Measurements from ENCODE around the gene ATP1A1.

ATP1A1 gene

GRCh38 chr1:116338400-116338799 lies 34.6 kb upstream of the ATP1A1 start:
- H3K9me3 ChIP-seq (ENCODE audit: severe bottlenecking): no peaks in the 10 kb centered on the region
- DNase-seq: no peak
- no peak overlapping the region for H3K4me3 ChIP-seq (ENCODE audit: low read depth, low read length)
- H3K27me3 ChIP-seq (ENCODE audit: insufficient read depth, low read depth, severe bottlenecking): no peaks in the 10 kb centered on the region
- H3K27ac ChIP-seq: no peak overlapping the region
- no peaks in the 10 kb centered on the region for H3K36me3 ChIP-seq
- no peak for TF ChIP-seq CTCF (IDR thresholded peaks at IDR 0.05; ENCODE audit: low read depth, low read length)

- H3K36me3 ChIP-seq: no peaks in the 10 kb centered on the region
- H3K9me3 ChIP-seq (ENCODE audit: severe bottlenecking): no peaks in the 10 kb centered on the region
- no peak overlapping the region for H3K4me3 ChIP-seq (ENCODE audit: low read depth, low read length)
- TF ChIP-seq CTCF (IDR thresholded peaks at IDR 0.05; ENCODE audit: low read depth, low read length): no peak
- DNase-seq: no peak
- H3K27me3 ChIP-seq (ENCODE audit: insufficient read depth, low read depth, severe bottlenecking): no peaks in the 10 kb centered on the region
- no peak overlapping the region for H3K27ac ChIP-seq
Measured at GRCh38 chr1:116340506-116341231, 32.4 kb upstream of the ATP1A1 start.

- no peak for DNase-seq
- no peak for TF ChIP-seq CTCF (IDR thresholded peaks at IDR 0.05; ENCODE audit: low read depth, low read length)
- H3K4me3 ChIP-seq (ENCODE audit: low read depth, low read length): no peak overlapping the region
- H3K36me3 ChIP-seq: no peaks in the 10 kb centered on the region
- peaks cover under 1% of the 10 kb centered on the region for H3K9me3 ChIP-seq (ENCODE audit: severe bottlenecking)
- no peak overlapping the region for H3K27ac ChIP-seq
- no peaks in the 10 kb centered on the region for H3K27me3 ChIP-seq (ENCODE audit: insufficient read depth, low read depth, severe bottlenecking)
Measured at GRCh38 chr1:116343019-116343418, 30.0 kb upstream of the ATP1A1 start.

GRCh38 chr1:116345011-116345410 lies 28.0 kb upstream of the ATP1A1 start:
- TF ChIP-seq CTCF (IDR thresholded peaks at IDR 0.05; ENCODE audit: low read depth, low read length): no peak
- H3K4me3 ChIP-seq (ENCODE audit: low read depth, low read length): no peak overlapping the region
- no peaks in the 10 kb centered on the region for H3K36me3 ChIP-seq
- no peaks in the 10 kb centered on the region for H3K27me3 ChIP-seq (ENCODE audit: insufficient read depth, low read depth, severe bottlenecking)
- peaks cover 7% of the 10 kb centered on the region for H3K9me3 ChIP-seq (ENCODE audit: severe bottlenecking)
- no peak for DNase-seq
- no peak overlapping the region for H3K27ac ChIP-seq

- DNase-seq: peak; percentile 14
- TF ChIP-seq CTCF (IDR thresholded peaks at IDR 0.05; ENCODE audit: low read depth, low read length): no peak
- Histone ChIP-seq H3K27ac (no peak overlapping the region), H3K4me3 (ENCODE audit: low read depth, low read length) (no peak overlapping the region), H3K27me3 (ENCODE audit: insufficient read depth, low read depth, severe bottlenecking) (no peaks in the 10 kb centered on the region), H3K9me3 (ENCODE audit: severe bottlenecking) (peaks cover 7% of the 10 kb centered on the region), H3K36me3 (no peaks in the 10 kb centered on the region)
Measured at GRCh38 chr1:116345843-116346242, 27.2 kb upstream of the ATP1A1 start.

Measured in WERI-Rb-1 (cell line).